CD4-positive, alpha-beta memory T cell (primary cell): ENCODE data around the gene ABCG2. TPM values are rescaled to one million over a fixed set of nuclear protein-coding genes. Genes with fewer than 3 reads are reported as not detected.

Experiments used
- CTCF ChIA-PET: fragments of 350-600 bp; sonication (Branson Sonifier 250); formaldehyde crosslinking; loops from one replicate; lab custom pipeline; 2021; ENCODE audit warnings: inconsistent platforms; ENCODE audit not compliant: partially characterized antibody; lab: Charles Lee
- POLR2A ChIA-PET: fragments of 350-600 bp; sonication (Branson Sonifier 250); formaldehyde crosslinking; loops from one replicate; lab custom pipeline; 2021; ENCODE audit not compliant: partially characterized antibody; lab: Charles Lee
- DNase-seq, 5 donors: peaks; one replicate each; pipeline versions ENCODE4 v3.0.0 to v3.0.0-alpha.2; 2020 to 2022; ENCODE audit warnings: mixed read lengths in 1 of 5
- H3K27ac ChIP-seq: one replicate; pipeline ENCODE4 v1.7.0; 2013; ENCODE audit warnings: low read depth, low read length
- H3K27me3 ChIP-seq: 2 replicates; pipeline ENCODE4 v1.7.0; 2013; ENCODE audit warnings: mild to moderate bottlenecking, low read length, moderate library complexity; ENCODE audit not compliant: insufficient read depth
- H3K36me3 ChIP-seq: 2 replicates; pipeline ENCODE4 v1.7.0; 2013; ENCODE audit warnings: mild to moderate bottlenecking, low read length, moderate library complexity; ENCODE audit not compliant: insufficient read depth
- H3K4me1 ChIP-seq: 2 replicates; pipeline ENCODE4 v1.7.0; 2013; ENCODE audit warnings: mild to moderate bottlenecking, low read length, moderate library complexity; ENCODE audit not compliant: insufficient read depth
- H3K4me3 ChIP-seq, 2 donors: one replicate each; pipeline ENCODE4 v1.7.0; 2013; ENCODE audit warnings: low read length in 2 of 2, mild to moderate bottlenecking in 1 of 2
- H3K9me3 ChIP-seq, 2 donors: one replicate each; pipeline ENCODE4 v1.7.0; 2013; ENCODE audit warnings: low read length in 2 of 2, control low read depth in 1 of 2; ENCODE audit not compliant: control insufficient read depth in 1 of 2
- H3K27ac Mint-ChIP-seq, 7 donors: one replicate each; pipeline ENCODE4 v1.8.0; 2020 to 2021; ENCODE audit warnings: mixed read lengths in 7 of 7, mild to moderate bottlenecking in 6 of 7, inconsistent platforms in 3 of 7, moderate library complexity in 3 of 7
- H3K27me3 Mint-ChIP-seq, 2 donors: one replicate each; pipeline ENCODE4 v1.8.0; 2020 to 2021; ENCODE audit warnings: mixed read lengths in 2 of 2
- H3K36me3 Mint-ChIP-seq, 2 donors: one replicate each; pipeline ENCODE4 v1.8.0; 2020 to 2021; ENCODE audit warnings: mixed read lengths in 2 of 2, inconsistent platforms in 1 of 2, mild to moderate bottlenecking in 1 of 2
- H3K4me1 Mint-ChIP-seq, 4 donors: one replicate each; pipeline ENCODE4 v1.8.0; 2020 to 2021; ENCODE audit warnings: mixed read lengths in 4 of 4, mild to moderate bottlenecking in 1 of 4
- H3K4me3 Mint-ChIP-seq, 8 donors: one replicate each; pipeline ENCODE4 v1.8.0; 2020 to 2021; ENCODE audit warnings: mixed read lengths in 8 of 8, mild to moderate bottlenecking in 7 of 8, moderate library complexity in 6 of 8, inconsistent platforms in 3 of 8
- H3K9me3 Mint-ChIP-seq, 8 donors: one replicate each; pipeline ENCODE4 v1.8.0; 2020 to 2021; ENCODE audit warnings: mixed read lengths in 8 of 8, mild to moderate bottlenecking in 5 of 8, inconsistent platforms in 3 of 8, moderate library complexity in 1 of 8
- intact Hi-C: fragments of 100-400 bp; cut with micrococcal nuclease; formaldehyde crosslinking; loops from one replicate; pipeline ENCODE4 v1.15.1; 2023
- polyA plus RNA-seq, 2 donors: library from polyadenylated mRNA; unstranded; fragments of 300-500 nt; fragmentation: Illumina TruSeq; gene quantifications; one replicate each; pipeline ENCODE4 v1.2.3, GENCODE V29; 2021
- total RNA-seq, 2 experiments: library from RNA; stranded (reverse); gene quantifications; one replicate each; pipeline ENCODE4 v1.2.3, GENCODE V29; 2021

Gene ABCG2
- total and polyA plus RNA-seq, 4 experiments from 2014 or later, result 0.44 to 1.4 (median 0.71) TPM

GRCh38 chr4:88147799-88148217 is 10.6 kb downstream of the ABCG2 start:
- ChIA-PET CTCF (no interaction called here), POLR2A (no interaction called here)
- DNase-seq, result no peak
- H3K9me3 ChIP-seq, result no peaks in the 10 kb centered on the region
- H3K27me3 ChIP-seq, result no peaks in the 10 kb centered on the region
- no peak overlapping the region for H3K4me3 ChIP-seq
- H3K4me1 Mint-ChIP-seq, result no peaks in the 10 kb centered on the region
- no peaks in the 10 kb centered on the region for H3K36me3 ChIP-seq
- no peaks in the 10 kb centered on the region for H3K36me3 Mint-ChIP-seq
- no peaks in the 10 kb centered on the region for H3K4me1 ChIP-seq
- H3K4me3 Mint-ChIP-seq, result no peak overlapping the region
- H3K27ac Mint-ChIP-seq, result no peak overlapping the region
- no peaks in the 10 kb centered on the region for H3K9me3 Mint-ChIP-seq
- H3K27me3 Mint-ChIP-seq, result peaks cover 1 to 4% of the 10 kb centered on the region in 2 donors
- intact Hi-C loops, result no loop called here
- H3K27ac ChIP-seq, result no peak overlapping the region

- no peaks in the 10 kb centered on the region for H3K4me1 ChIP-seq
- H3K27ac ChIP-seq, result no peak overlapping the region
- no peaks in the 10 kb centered on the region for H3K36me3 Mint-ChIP-seq
- H3K4me3 Mint-ChIP-seq, result no peak overlapping the region
- no peaks in the 10 kb centered on the region for H3K9me3 ChIP-seq
- no peaks in the 10 kb centered on the region for H3K27me3 ChIP-seq
- no peak overlapping the region for H3K4me3 ChIP-seq
- POLR2A ChIA-PET, result no interaction called here
- H3K36me3 ChIP-seq, result no peaks in the 10 kb centered on the region
- H3K27ac Mint-ChIP-seq, result no peak overlapping the region
- no peaks in the 10 kb centered on the region for H3K4me1 Mint-ChIP-seq
- CTCF ChIA-PET, result no interaction called here
- DNase-seq, result no peak
- intact Hi-C loops, result no loop called here
- no peaks in the 10 kb centered on the region for H3K9me3 Mint-ChIP-seq
- H3K27me3 Mint-ChIP-seq, result peaks cover 0 to 1% of the 10 kb centered on the region in 2 donors
Observed at GRCh38 chr4:88146891-88147290, 11.5 kb downstream of the ABCG2 start.

GRCh38 chr4:88144866-88145300 is 13.6 kb downstream of the ABCG2 start:
- Histone ChIP-seq H3K27ac (no peak overlapping the region), H3K4me1 (no peaks in the 10 kb centered on the region), H3K27me3 (no peaks in the 10 kb centered on the region), H3K9me3 (no peaks in the 10 kb centered on the region), H3K36me3 (no peaks in the 10 kb centered on the region), H3K4me3 (no peak overlapping the region)
- Mint-ChIP-seq H3K36me3 (no peaks in the 10 kb centered on the region), H3K4me3 (no peak overlapping the region), H3K27me3 (peaks cover 0 to 1% of the 10 kb centered on the region in 2 donors), H3K9me3 (no peaks in the 10 kb centered on the region), H3K27ac (no peak overlapping the region), H3K4me1 (no peaks in the 10 kb centered on the region)
- no peak for DNase-seq
- ChIA-PET CTCF (interaction anchor here (1.1 kb wide), 1 partner anchor 15 kb away, joined by 3 read pairs; no protein-coding TSS in a partner anchor), POLR2A (interaction anchor here (0.6 kb wide), 1 partner anchor 1859 kb away, joined by 3 read pairs; no protein-coding TSS in a partner anchor)
- intact Hi-C loops, result no loop called here

GRCh38 chr4:88144048-88144447 is 14.4 kb downstream of the ABCG2 start:
- ChIA-PET POLR2A (interaction anchor here (0.6 kb wide), 1 partner anchor 1858 kb away, joined by 3 read pairs; no protein-coding TSS in a partner anchor), CTCF (no interaction called here)
- no peaks in the 10 kb centered on the region for H3K4me1 Mint-ChIP-seq
- DNase-seq, result no peak
- H3K27ac Mint-ChIP-seq, result no peak overlapping the region
- H3K27ac ChIP-seq, result no peak overlapping the region
- no peak overlapping the region for H3K4me3 ChIP-seq
- H3K4me3 Mint-ChIP-seq, result no peak overlapping the region
- no peaks in the 10 kb centered on the region for H3K36me3 ChIP-seq
- peaks cover 0 to 1% of the 10 kb centered on the region in 2 donors for H3K27me3 Mint-ChIP-seq
- H3K9me3 Mint-ChIP-seq, result no peaks in the 10 kb centered on the region
- H3K27me3 ChIP-seq, result no peaks in the 10 kb centered on the region
- intact Hi-C loops, result no loop called here
- H3K36me3 Mint-ChIP-seq, result no peaks in the 10 kb centered on the region
- H3K9me3 ChIP-seq, result no peaks in the 10 kb centered on the region
- no peaks in the 10 kb centered on the region for H3K4me1 ChIP-seq

- intact Hi-C loops, result no loop called here
- no peaks in the 10 kb centered on the region for H3K4me1 ChIP-seq
- no peak overlapping the region for H3K27ac ChIP-seq
- no peak overlapping the region for H3K4me3 Mint-ChIP-seq
- no peaks in the 10 kb centered on the region for H3K36me3 Mint-ChIP-seq
- POLR2A ChIA-PET, result no interaction called here
- no peak overlapping the region for H3K27ac Mint-ChIP-seq
- no peaks in the 10 kb centered on the region for H3K36me3 ChIP-seq
- H3K9me3 ChIP-seq, result no peaks in the 10 kb centered on the region
- DNase-seq, result no peak
- no peaks in the 10 kb centered on the region for H3K4me1 Mint-ChIP-seq
- peaks cover 0 to 1% of the 10 kb centered on the region in 2 donors for H3K27me3 Mint-ChIP-seq
- CTCF ChIA-PET, result no interaction called here
- no peaks in the 10 kb centered on the region for H3K27me3 ChIP-seq
- H3K9me3 Mint-ChIP-seq, result no peaks in the 10 kb centered on the region
- H3K4me3 ChIP-seq, result no peak overlapping the region
Observed at GRCh38 chr4:88143504-88143903, 14.9 kb downstream of the ABCG2 start.

GRCh38 chr4:88138561-88138960 is 19.9 kb downstream of the ABCG2 start:
- POLR2A ChIA-PET, result no interaction called here
- H3K4me3 Mint-ChIP-seq, result no peak overlapping the region
- H3K36me3 ChIP-seq, result no peaks in the 10 kb centered on the region
- no peaks in the 10 kb centered on the region for H3K36me3 Mint-ChIP-seq
- H3K27ac ChIP-seq, result no peak overlapping the region
- no peaks in the 10 kb centered on the region for H3K27me3 ChIP-seq
- H3K4me3 ChIP-seq, result no peak overlapping the region
- H3K4me1 Mint-ChIP-seq, result no peaks in the 10 kb centered on the region
- DNase-seq, result no peak
- CTCF ChIA-PET, result no interaction called here
- H3K9me3 Mint-ChIP-seq, result peaks cover 0 to 2% (median 0%) of the 10 kb centered on the region in 8 donors
- intact Hi-C loops, result no loop called here
- H3K4me1 ChIP-seq, result no peaks in the 10 kb centered on the region
- no peaks in the 10 kb centered on the region for H3K9me3 ChIP-seq
- H3K27ac Mint-ChIP-seq, result no peak overlapping the region
- H3K27me3 Mint-ChIP-seq, result no peaks in the 10 kb centered on the region

- ChIA-PET CTCF (no interaction called here), POLR2A (no interaction called here)
- Histone ChIP-seq H3K27me3 (no peaks in the 10 kb centered on the region), H3K4me3 (no peak overlapping the region), H3K4me1 (no peaks in the 10 kb centered on the region), H3K36me3 (no peaks in the 10 kb centered on the region), H3K9me3 (no peaks in the 10 kb centered on the region), H3K27ac (no peak overlapping the region)
- Mint-ChIP-seq H3K36me3 (no peaks in the 10 kb centered on the region), H3K4me1 (no peaks in the 10 kb centered on the region), H3K27me3 (no peaks in the 10 kb centered on the region), H3K9me3 (peaks cover 0 to 2% (median 0%) of the 10 kb centered on the region in 8 donors), H3K27ac (no peak overlapping the region), H3K4me3 (no peak overlapping the region)
- intact Hi-C loops, result no loop called here
- no peak for DNase-seq
Observed at GRCh38 chr4:88137112-88137511, 21.3 kb downstream of the ABCG2 start.

- no peaks in the 10 kb centered on the region for H3K36me3 Mint-ChIP-seq
- no peak overlapping the region for H3K27ac ChIP-seq
- H3K9me3 Mint-ChIP-seq, result peaks cover 0 to 2% (median 0%) of the 10 kb centered on the region in 8 donors
- intact Hi-C loops, result no loop called here
- H3K9me3 ChIP-seq, result no peaks in the 10 kb centered on the region
- no peaks in the 10 kb centered on the region for H3K27me3 Mint-ChIP-seq
- CTCF ChIA-PET, result no interaction called here
- no peak overlapping the region for H3K4me3 Mint-ChIP-seq
- POLR2A ChIA-PET, result no interaction called here
- no peaks in the 10 kb centered on the region for H3K36me3 ChIP-seq
- DNase-seq, result no peak
- H3K4me1 Mint-ChIP-seq, result no peaks in the 10 kb centered on the region
- H3K27ac Mint-ChIP-seq, result no peak overlapping the region
- H3K27me3 ChIP-seq, result no peaks in the 10 kb centered on the region
- H3K4me3 ChIP-seq, result no peak overlapping the region
- H3K4me1 ChIP-seq, result no peaks in the 10 kb centered on the region
Observed at GRCh38 chr4:88136249-88136648, 22.2 kb downstream of the ABCG2 start.
